Type B pancreatic cell (in vitro differentiated cells): ENCODE measurements around the gene STXBP5. TPM values are rescaled to one million over a fixed set of nuclear protein-coding genes. Genes with fewer than 3 reads are reported as not detected.
"Not testable (repeated sequence)": the region's sequence is repeated elsewhere in the genome, so short reads cannot be mapped to it uniquely, and the experiment has no call there.

Source experiments
- DNase-seq: peaks from one replicate; pipeline ENCODE4 v3.0.0; 2021; ENCODE audit warnings: mixed read lengths; ENCODE audit not compliant: unreplicated experiment; ENCODE audit errors: extremely low spot score
- H3K27ac Mint-ChIP-seq: 2 replicates; pipeline ENCODE4 v1.8.0; 2021; ENCODE audit warnings: mild to moderate bottlenecking, mixed read lengths
- H3K27me3 Mint-ChIP-seq: 2 replicates; pipeline ENCODE4 v1.8.0; 2021; ENCODE audit warnings: mixed read lengths
- H3K36me3 Mint-ChIP-seq: 2 replicates; pipeline ENCODE4 v1.8.0; 2021; ENCODE audit warnings: mixed read lengths
- H3K4me1 Mint-ChIP-seq: one replicate; pipeline ENCODE4 v1.8.0; 2021; ENCODE audit warnings: mixed read lengths; ENCODE audit not compliant: unreplicated experiment
- H3K4me3 Mint-ChIP-seq: 2 replicates; pipeline ENCODE4 v1.8.0; 2021; ENCODE audit warnings: mild to moderate bottlenecking, mixed read lengths
- H3K9me3 Mint-ChIP-seq: 2 replicates; pipeline ENCODE4 v1.8.0; 2021; ENCODE audit warnings: mixed read lengths
- CTCF ChIP-seq: fragments of 200-600 bp; sonication (generic); conservative IDR thresholded peaks from 2 replicates; pipeline ENCODE4 v1.5.0; 2021; ENCODE audit warnings: antibody characterized with exemption, mild to moderate bottlenecking
- total RNA-seq: library from RNA; stranded (reverse); gene quantifications from 2 replicates; pipeline ENCODE4 v1.2.1, GENCODE V29; 2021; ENCODE audit warnings: low replicate concordance

Gene STXBP5
- total RNA-seq, 1 donor from 2014 or later, result 21.0 TPM

- DNase-seq, result no peak
- Mint-ChIP-seq H3K27me3 (no peaks in the 10 kb centered on the region), H3K4me3 (no peak overlapping the region), H3K9me3 (no peaks in the 10 kb centered on the region), H3K27ac (no peak overlapping the region), H3K36me3 (peaks cover 10% of the 10 kb centered on the region), H3K4me1 (no peaks in the 10 kb centered on the region)
- no peak for TF ChIP-seq CTCF
Observed at GRCh38 chr6:147371325-147371724, 167.1 kb downstream of the STXBP5 start.

GRCh38 chr6:147372806-147373205, 168.6 kb downstream of the STXBP5 start:
- Mint-ChIP-seq H3K4me3 (no peak overlapping the region), H3K36me3 (peaks cover 8% of the 10 kb centered on the region), H3K9me3 (no peaks in the 10 kb centered on the region), H3K4me1 (no peaks in the 10 kb centered on the region), H3K27ac (no peak overlapping the region), H3K27me3 (no peaks in the 10 kb centered on the region)
- no peak for TF ChIP-seq CTCF
- no peak for DNase-seq

GRCh38 chr6:147378819-147379218, 174.6 kb downstream of the STXBP5 start:
- Mint-ChIP-seq H3K4me3 (no peak overlapping the region), H3K27ac (no peak overlapping the region), H3K9me3 (no peaks in the 10 kb centered on the region), H3K27me3 (no peaks in the 10 kb centered on the region), H3K36me3 (peaks cover 36% of the 10 kb centered on the region), H3K4me1 (no peaks in the 10 kb centered on the region)
- DNase-seq, result no peak
- no peak for TF ChIP-seq CTCF

- not testable (repeated sequence) for DNase-seq, H3K9me3 Mint-ChIP-seq, H3K27ac Mint-ChIP-seq, H3K4me1 Mint-ChIP-seq, H3K4me3 Mint-ChIP-seq, H3K27me3 Mint-ChIP-seq
- H3K36me3 Mint-ChIP-seq, result peaks cover 39% of the 10 kb centered on the region
Observed at GRCh38 chr6:147380841-147381240, 176.6 kb downstream of the STXBP5 start.

GRCh38 chr6:147381712-147382111, 177.5 kb downstream of the STXBP5 start:
- no peaks in the 10 kb centered on the region for H3K4me1 Mint-ChIP-seq
- H3K4me3 Mint-ChIP-seq, result no peak overlapping the region
- no peaks in the 10 kb centered on the region for H3K27me3 Mint-ChIP-seq
- peaks cover 35% of the 10 kb centered on the region for H3K36me3 Mint-ChIP-seq
- no peak for DNase-seq
- H3K9me3 Mint-ChIP-seq, result no peaks in the 10 kb centered on the region
- TF ChIP-seq CTCF, result no peak
- no peak overlapping the region for H3K27ac Mint-ChIP-seq

- H3K27me3 Mint-ChIP-seq, result no peaks in the 10 kb centered on the region
- H3K27ac Mint-ChIP-seq, result no peak overlapping the region
- DNase-seq, result no peak
Observed at GRCh38 chr6:147382945-147383554, 178.8 kb downstream of the STXBP5 start.

More at GRCh38 chr6:147382945-147383554, 178.8 kb downstream of the STXBP5 start:
- peak; percentile 76 for TF ChIP-seq CTCF
- Mint-ChIP-seq H3K4me3 (no peak overlapping the region), H3K36me3 (peaks cover 31% of the 10 kb centered on the region), H3K9me3 (no peaks in the 10 kb centered on the region), H3K4me1 (no peaks in the 10 kb centered on the region)
